Mesenchymal stem cell (in vitro differentiated cells and primary cell): ENCODE measurements around the gene TRMT112.

Source experiments
- DNase-seq: peaks from one replicate; pipeline ENCODE4 v3.0.0-alpha.2; 2013
- H2AFZ ChIP-seq: one replicate; pipeline ENCODE4 v1.6.1; 2013; ENCODE audit warnings: low read depth, mild to moderate bottlenecking, control low read depth, inconsistent platforms, low read length, moderate library complexity
- H2AK5ac ChIP-seq: 2 replicates; pipeline ENCODE4 v1.6.1; 2013; ENCODE audit warnings: low read length, moderate library complexity, mild to moderate bottlenecking, inconsistent platforms; ENCODE audit not compliant: severe bottlenecking
- H2BK120ac ChIP-seq: one replicate; pipeline ENCODE4 v1.6.1; 2013; ENCODE audit warnings: low read depth, mild to moderate bottlenecking, inconsistent platforms, low read length, moderate library complexity
- H2BK12ac ChIP-seq, 2 experiments: one replicate each; pipeline ENCODE4 v1.6.1; 2013; ENCODE audit warnings: inconsistent platforms in 2 of 2, low read length in 2 of 2, mild to moderate bottlenecking in 2 of 2, moderate library complexity in 2 of 2, control low read depth in 1 of 2
- H2BK15ac ChIP-seq: one replicate; pipeline ENCODE4 v1.6.1; 2013; ENCODE audit warnings: mild to moderate bottlenecking, low read depth, inconsistent platforms; ENCODE audit not compliant: poor library complexity, severe bottlenecking
- H2BK5ac ChIP-seq: 2 replicates; pipeline ENCODE4 v1.6.1; 2013; ENCODE audit warnings: low read depth, mild to moderate bottlenecking, low read length, control low read depth, inconsistent platforms; ENCODE audit not compliant: poor library complexity, severe bottlenecking
- H3K14ac ChIP-seq, 2 experiments: one replicate each; pipeline ENCODE4 v1.6.1; 2013; ENCODE audit warnings: inconsistent platforms in 2 of 2, low read length in 2 of 2, control low read depth in 1 of 2, mild to moderate bottlenecking in 1 of 2, moderate library complexity in 1 of 2
- H3K18ac ChIP-seq, 2 experiments: one replicate each; pipeline ENCODE4 v1.6.1; 2013; ENCODE audit warnings: inconsistent platforms in 2 of 2, low read length in 2 of 2, control low read depth in 1 of 2, low read depth in 1 of 2, mild to moderate bottlenecking in 1 of 2
- H3K23ac ChIP-seq, 2 experiments: one replicate each; pipeline ENCODE4 v1.6.1; 2013; ENCODE audit warnings: inconsistent platforms in 2 of 2, low read length in 2 of 2, mild to moderate bottlenecking in 2 of 2, moderate library complexity in 2 of 2, control low read depth in 1 of 2
- H3K27ac ChIP-seq: 2 replicates; pipeline ENCODE4 v1.5.1; 2013; ENCODE audit warnings: mild to moderate bottlenecking, moderate library complexity, low read length, control low read depth, inconsistent platforms; ENCODE audit not compliant: poor library complexity, severe bottlenecking
- H3K27me3 ChIP-seq, 2 experiments: 2 replicates each; pipeline versions ENCODE4 v1.6.1 to v1.7.0; 2013; ENCODE audit warnings: low read length in 2 of 2, mild to moderate bottlenecking in 2 of 2, moderate library complexity in 2 of 2, control low read depth in 1 of 2, inconsistent platforms in 1 of 2; ENCODE audit not compliant: control insufficient read depth in 1 of 2, insufficient read depth in 1 of 2
- H3K36me3 ChIP-seq, 2 experiments: 2 replicates each; pipeline versions ENCODE4 v1.6.1 to v1.7.0; 2013; ENCODE audit warnings: low read length in 2 of 2, control low read depth in 1 of 2, inconsistent platforms in 1 of 2, low read depth in 1 of 2, mild to moderate bottlenecking in 1 of 2; ENCODE audit not compliant: insufficient read depth in 2 of 2, control insufficient read depth in 1 of 2
- H3K4ac ChIP-seq, 2 experiments: one replicate each; pipeline ENCODE4 v1.6.1; 2013; ENCODE audit warnings: inconsistent platforms in 2 of 2, low read length in 2 of 2, mild to moderate bottlenecking in 2 of 2, moderate library complexity in 2 of 2, control low read depth in 1 of 2, low read depth in 1 of 2
- H3K4me1 ChIP-seq: 2 replicates; pipeline ENCODE4 v1.6.1; 2013; ENCODE audit warnings: low read depth, low read length, control low read depth; ENCODE audit not compliant: control insufficient read depth, insufficient read depth
- H3K4me2 ChIP-seq: 2 replicates; pipeline ENCODE4 v1.6.1; 2013; ENCODE audit warnings: low read length, mild to moderate bottlenecking, inconsistent platforms; ENCODE audit not compliant: poor library complexity, severe bottlenecking
- H3K4me3 ChIP-seq, 2 experiments: 2 replicates each; pipeline versions ENCODE4 v1.5.1 to v1.7.0; 2013; ENCODE audit warnings: low read length in 2 of 2, mild to moderate bottlenecking in 2 of 2, control low read depth in 1 of 2, low read depth in 1 of 2; ENCODE audit not compliant: insufficient read depth in 1 of 2
- H3K79me1 ChIP-seq: replicated peaks from 2 replicates; pipeline ENCODE4 v1.6.1; 2013; ENCODE audit warnings: mild to moderate bottlenecking, control low read depth, low read length, inconsistent platforms; ENCODE audit not compliant: poor library complexity, severe bottlenecking
- H3K9ac ChIP-seq: 2 replicates; pipeline ENCODE4 v1.7.0; 2013; ENCODE audit warnings: mild to moderate bottlenecking, low read length, moderate library complexity
- H3K9me3 ChIP-seq: 2 replicates; pipeline ENCODE4 v1.7.0; 2013; ENCODE audit warnings: mild to moderate bottlenecking, low read length; ENCODE audit not compliant: control insufficient read depth
- H4K8ac ChIP-seq: one replicate; pipeline ENCODE4 v1.6.1; 2013; ENCODE audit warnings: inconsistent platforms, mild to moderate bottlenecking, low read length, moderate library complexity
- H4K91ac ChIP-seq: one replicate; pipeline ENCODE4 v1.6.1; 2013; ENCODE audit warnings: mild to moderate bottlenecking, low read length, inconsistent platforms
- WGBS: methylation state at CpG from one replicate; pipeline ENCODE4 v1.1.7; 2013; ENCODE audit warnings: mixed read lengths; 5-methylcytosine and 5-hydroxymethylcytosine counted together

TRMT112 gene

DNA sequence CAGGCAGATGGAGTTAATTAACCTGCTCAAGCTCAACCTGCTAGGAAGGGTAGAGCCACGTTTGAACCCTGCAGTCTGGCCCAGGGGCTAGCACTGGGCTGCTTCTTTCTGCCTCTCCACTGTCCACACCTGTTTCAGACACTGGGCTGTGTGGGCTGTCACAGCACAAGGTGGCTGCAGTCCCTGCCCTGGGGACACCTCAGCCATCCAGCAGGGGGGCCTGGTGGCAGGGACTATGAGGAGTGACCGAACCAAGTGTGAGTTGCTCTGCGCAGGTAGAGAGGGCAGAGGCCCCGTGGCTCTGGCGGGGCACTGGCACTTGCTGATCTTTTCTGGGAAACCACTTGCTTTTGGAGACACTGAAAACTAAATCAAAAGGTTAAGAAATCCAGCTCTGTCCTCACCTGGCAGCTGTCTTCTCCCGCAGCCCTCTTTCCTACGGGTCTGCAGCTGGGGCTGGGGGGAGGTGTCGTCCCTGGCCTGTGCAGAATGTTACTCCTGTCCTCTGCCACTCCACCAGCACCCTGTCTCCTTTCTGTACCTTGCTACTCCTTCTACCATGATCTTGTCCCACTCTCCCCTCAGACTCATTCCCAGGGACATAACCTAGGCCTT is 38.7 kb downstream of the TRMT112 start:
- H4K8ac ChIP-seq: no peak overlapping the region
- WGBS: 94% methylated on average over 8 of the region's 8 CpGs

GRCh38 chr11:64276653-64277431 is 40.5 kb downstream of the TRMT112 start:
- H3K18ac ChIP-seq: no peak overlapping the region
- H3K9ac ChIP-seq: peak overlapping the region; percentile 27
- no peak overlapping the region for H2BK12ac ChIP-seq
- H3K23ac ChIP-seq: no peak overlapping the region
- H3K27ac ChIP-seq: peak overlapping the region; percentile 71
- H3K4me1 ChIP-seq: peaks cover 16% of the 10 kb centered on the region
- H3K14ac ChIP-seq: no peak overlapping the region
- no peak overlapping the region for H4K91ac ChIP-seq
- no peak overlapping the region for H2AK5ac ChIP-seq
- H2BK15ac ChIP-seq: no peak overlapping the region
- no peaks in the 10 kb centered on the region for H3K9me3 ChIP-seq
- H3K27me3 ChIP-seq: no peaks in the 10 kb centered on the region
- H3K36me3 ChIP-seq: peaks cover 42 to 43% of the 10 kb centered on the region in 2 experiments
- 92% methylated on average over 17 of the region's 17 CpGs for WGBS
- H2BK120ac ChIP-seq: no peak overlapping the region
- no peak overlapping the region for H2AFZ ChIP-seq
- peak overlapping the region; percentile 48 for H2BK5ac ChIP-seq
- H3K79me1 ChIP-seq: peaks cover 32% of the 10 kb centered on the region
- no peak overlapping the region for H3K4ac ChIP-seq
- H3K4me3 ChIP-seq: no peak overlapping the region
- no peak for DNase-seq
- H4K8ac ChIP-seq: peak overlapping the region; percentile 30
- H3K4me2 ChIP-seq: no peak overlapping the region

More for the DNA sequence above, 38.7 kb downstream of the TRMT112 start:
- no peak overlapping the region for H2AFZ ChIP-seq
- H3K27me3 ChIP-seq: no peaks in the 10 kb centered on the region
- peak overlapping the region; percentile 17 for H2AK5ac ChIP-seq
- no peak overlapping the region for H2BK12ac ChIP-seq
- H3K4me2 ChIP-seq: no peak overlapping the region
- DNase-seq: no peak
- H3K18ac ChIP-seq: no peak overlapping the region
- peaks cover 50 to 53% of the 10 kb centered on the region in 2 experiments for H3K36me3 ChIP-seq
- H3K27ac ChIP-seq: no peak overlapping the region
- H4K91ac ChIP-seq: no peak overlapping the region
- H3K4ac ChIP-seq: no peak overlapping the region
- no peaks in the 10 kb centered on the region for H3K9me3 ChIP-seq
- H3K9ac ChIP-seq: no peak overlapping the region
- H3K79me1 ChIP-seq: peaks cover 43% of the 10 kb centered on the region
- no peak overlapping the region for H3K14ac ChIP-seq
- H3K23ac ChIP-seq: no peak overlapping the region
- peaks cover 15% of the 10 kb centered on the region for H3K4me1 ChIP-seq
- H2BK15ac ChIP-seq: no peak overlapping the region
- H2BK120ac ChIP-seq: no peak overlapping the region
- H3K4me3 ChIP-seq: no peak overlapping the region
- H2BK5ac ChIP-seq: no peak overlapping the region

- peaks cover 36 to 37% of the 10 kb centered on the region in 2 experiments for H3K36me3 ChIP-seq
- peaks cover 20% of the 10 kb centered on the region for H3K4me1 ChIP-seq
- no peak overlapping the region for H3K18ac ChIP-seq
- no peak overlapping the region for H2BK15ac ChIP-seq
- H2AFZ ChIP-seq: no peak overlapping the region
- peaks cover 25% of the 10 kb centered on the region for H3K79me1 ChIP-seq
- H3K4me2 ChIP-seq: no peak overlapping the region
- no peaks in the 10 kb centered on the region for H3K27me3 ChIP-seq
- H2AK5ac ChIP-seq: peak overlapping the region; percentile 66
- no peak overlapping the region for H4K91ac ChIP-seq
- H2BK5ac ChIP-seq: no peak overlapping the region
- peak overlapping the region; percentile 13 for H3K27ac ChIP-seq
- no peak overlapping the region for H2BK12ac ChIP-seq
- H3K9me3 ChIP-seq: no peaks in the 10 kb centered on the region
- no peak for DNase-seq
- no peak overlapping the region for H3K4ac ChIP-seq
- no peak overlapping the region for H3K4me3 ChIP-seq
- H2BK120ac ChIP-seq: no peak overlapping the region
- H3K23ac ChIP-seq: no peak overlapping the region
- H4K8ac ChIP-seq: no peak overlapping the region
- H3K14ac ChIP-seq: no peak overlapping the region
- no CpG with 5 or more reads among the region's 2 CpGs for WGBS
- H3K9ac ChIP-seq: no peak overlapping the region
Observed at GRCh38 chr11:64275841-64276240, 41.5 kb downstream of the TRMT112 start.

DNA sequence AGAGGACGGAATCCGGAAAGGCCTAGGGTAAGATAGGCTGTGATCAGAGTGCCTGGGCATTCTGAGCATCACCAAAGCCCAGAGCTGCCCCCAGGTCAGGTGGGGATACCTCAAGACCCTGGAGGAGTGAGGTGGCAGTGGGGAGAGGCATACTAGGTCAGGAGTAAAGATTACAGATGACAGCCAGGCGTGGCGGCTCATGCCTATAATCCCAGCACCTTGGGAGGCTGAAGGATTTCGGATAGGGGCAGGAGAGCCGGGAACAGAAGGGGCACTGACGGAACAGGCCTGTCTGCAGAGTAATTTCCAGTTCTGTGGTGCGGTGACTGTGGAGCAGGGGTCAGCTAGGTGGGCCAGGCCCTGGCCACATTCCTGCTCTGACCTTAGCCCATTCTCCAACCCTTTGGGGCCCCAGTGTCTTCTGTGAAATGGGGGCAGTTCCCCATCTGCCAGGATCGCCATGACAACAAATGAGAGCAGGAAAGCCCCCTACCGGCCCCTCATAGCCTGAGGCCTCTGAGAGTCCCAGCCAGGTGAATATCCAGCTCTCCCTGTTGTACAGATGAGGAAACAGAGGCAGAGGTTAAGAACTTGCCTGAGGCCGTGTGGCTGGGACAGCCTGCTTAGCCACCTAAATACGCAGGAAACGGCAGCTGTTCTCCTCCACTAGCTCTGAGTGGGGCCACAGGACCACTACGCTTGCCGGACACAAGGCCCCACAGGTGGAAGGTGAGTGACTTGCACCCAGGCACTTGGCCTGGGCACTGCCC is 42.1 kb downstream of the TRMT112 start:
- Histone ChIP-seq H3K9ac (no peak overlapping the region), H3K4ac (no peak overlapping the region), H3K27ac (no peak overlapping the region), H4K91ac (peak overlapping the region; percentile 79), H3K4me1 (peaks cover 20% of the 10 kb centered on the region), H3K14ac (no peak overlapping the region), H3K4me2 (no peak overlapping the region), H4K8ac (no peak overlapping the region), H2BK12ac (no peak overlapping the region), H2BK5ac (no peak overlapping the region), H3K23ac (no peak overlapping the region), H2AFZ (no peak overlapping the region), H3K4me3 (no peak overlapping the region), H3K79me1 (peaks cover 25% of the 10 kb centered on the region), H3K36me3 (peaks cover 36 to 37% of the 10 kb centered on the region in 2 experiments), H3K9me3 (no peaks in the 10 kb centered on the region), H3K27me3 (no peaks in the 10 kb centered on the region), H2BK15ac (no peak overlapping the region), H3K18ac (no peak overlapping the region), H2AK5ac (no peak overlapping the region), H2BK120ac (no peak overlapping the region)
- no peak for DNase-seq
- WGBS: 92% methylated on average over 14 of the region's 15 CpGs
